Urothelium cell line (cell line): ENCODE measurements around the gene CHD9.
A peak's percentile ranks its signal among the peaks of the same experiment; 100 is the strongest.

ENCODE experiments used
- DNase-seq: peaks from one replicate; pipeline ENCODE4 v3.0.0; 2011; ENCODE audit warnings: low spot score, mixed read lengths
- FAIRE-seq: peaks from 2 replicates; lab custom pipeline; 2011; peaks lifted over from hg19 to GRCh38; lab: Jason Lieb, UNC

The CHD9 gene

GRCh38 chr16:53191413-53191812, 136.6 kb downstream of the CHD9 start:
- DNase-seq = no peak
- FAIRE-seq = no peak

GRCh38 chr16:53198933-53199332, 144.1 kb downstream of the CHD9 start:
- FAIRE-seq (no peak), DNase-seq (no peak)

DNA sequence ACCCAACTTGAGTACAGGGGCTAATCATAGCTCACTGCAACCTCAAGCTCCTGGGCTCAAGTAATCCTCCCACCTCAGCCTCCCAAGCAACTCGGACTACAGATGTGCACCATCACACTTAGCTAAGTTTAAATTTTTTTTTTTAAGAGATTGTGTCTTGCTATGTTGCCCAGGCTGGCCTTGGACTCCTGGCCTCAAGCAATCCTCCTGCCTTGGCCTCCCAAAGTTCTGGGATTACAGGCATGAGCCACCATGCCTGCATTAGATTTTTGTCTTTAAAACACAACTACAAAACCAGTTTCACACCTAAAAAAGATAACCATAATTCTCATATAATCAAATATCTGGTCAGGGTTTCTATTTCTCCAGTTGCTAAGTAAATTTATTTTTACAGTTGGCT, 147.1 kb downstream of the CHD9 start:
- no peak for FAIRE-seq

GRCh38 chr16:53202398-53202797, 147.6 kb downstream of the CHD9 start:
- DNase-seq (no peak), FAIRE-seq (no peak)

More for the DNA sequence above, 147.1 kb downstream of the CHD9 start:
- DNase-seq = no peak

- no peak for FAIRE-seq
These were observed 153.3 kb downstream of the CHD9 start for GRCh38 chr16:53207810-53208752.

DNA sequence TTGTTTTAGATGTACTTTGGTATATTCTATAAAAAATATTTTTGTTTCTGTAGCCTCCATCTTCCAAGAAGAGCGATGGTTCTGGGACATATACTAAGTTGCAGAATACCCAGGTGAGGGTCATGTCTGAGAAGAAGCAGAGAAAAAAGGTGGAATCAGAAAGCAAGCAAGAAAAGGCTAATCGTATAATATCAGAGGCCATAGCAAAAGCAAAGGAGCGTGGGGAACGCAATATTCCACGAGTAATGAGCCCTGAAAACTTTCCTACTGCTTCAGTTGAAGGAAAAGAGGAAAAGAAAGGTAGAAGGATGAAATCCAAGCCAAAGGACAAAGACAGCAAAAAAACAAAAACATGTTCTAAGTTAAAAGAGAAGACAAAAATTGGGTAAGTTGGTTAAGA, 154.6 kb downstream of the CHD9 start:
- no peak for DNase-seq
- no peak for FAIRE-seq

More at GRCh38 chr16:53207810-53208752, 153.3 kb downstream of the CHD9 start:
- DNase-seq = peak; percentile 78

DNA sequence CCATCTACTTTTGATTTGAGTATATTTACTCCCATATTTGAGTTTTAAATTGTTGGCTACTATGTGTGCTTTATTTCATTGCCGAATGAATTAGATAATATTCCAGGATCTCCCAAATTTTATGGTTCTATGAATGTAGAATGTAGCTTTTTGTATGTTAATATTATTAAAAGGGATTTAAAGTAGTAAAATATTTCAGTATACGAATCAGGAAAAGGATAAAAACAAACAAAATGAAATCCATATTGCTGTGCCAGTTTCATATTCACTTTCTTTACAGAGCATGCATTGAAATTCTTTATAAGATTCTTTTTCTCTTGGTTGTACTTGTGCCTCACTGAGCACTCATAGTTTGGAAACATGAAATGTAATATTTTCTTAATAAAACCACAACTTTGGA, 155.1 kb downstream of the CHD9 start:
- FAIRE-seq (no peak), DNase-seq (no peak)

- FAIRE-seq = no peak
- no peak for DNase-seq
These were observed 156.5 kb downstream of the CHD9 start for GRCh38 chr16:53211253-53211652.

- FAIRE-seq (no peak), DNase-seq (no peak)
These were observed 158.1 kb downstream of the CHD9 start for GRCh38 chr16:53212893-53213223.

DNA sequence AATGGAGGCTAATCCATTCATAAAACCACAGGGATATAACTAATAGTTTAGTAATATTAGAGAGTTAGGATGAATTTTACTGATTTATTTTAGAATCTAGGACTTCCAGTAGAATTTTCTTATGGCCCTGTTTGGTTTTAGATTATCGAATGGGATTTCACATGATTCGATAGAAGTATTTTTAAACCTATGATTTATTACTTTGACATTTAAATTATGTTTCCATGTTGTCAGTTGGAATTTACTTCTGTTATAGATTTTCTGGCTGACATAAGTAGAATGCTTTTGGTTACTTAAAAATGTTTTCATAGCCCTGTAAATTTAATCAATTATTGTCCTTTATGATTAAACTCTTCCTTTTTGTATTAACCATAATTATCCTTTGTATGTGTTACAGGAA, 158.8 kb downstream of the CHD9 start:
- no peak for DNase-seq
- no peak for FAIRE-seq

DNA sequence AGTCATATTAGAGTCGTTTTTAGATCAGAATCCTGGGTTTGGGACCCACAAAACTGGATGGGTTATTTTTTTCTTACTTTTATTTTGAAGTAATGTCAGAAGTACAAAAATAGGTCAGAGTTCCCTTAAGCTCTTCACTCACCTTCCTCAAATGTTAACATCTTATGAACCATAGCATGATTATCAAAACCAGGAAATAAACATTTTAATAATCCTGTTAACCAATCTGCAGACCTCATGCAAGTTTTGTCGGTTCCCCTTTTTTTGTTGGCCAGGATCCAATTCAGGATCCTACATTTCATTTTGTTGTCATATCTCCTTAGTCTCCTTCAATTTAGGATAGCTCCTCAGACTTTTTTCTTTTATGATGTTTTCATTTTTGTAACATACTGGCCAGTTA, 162.0 kb downstream of the CHD9 start:
- FAIRE-seq (no peak), DNase-seq (no peak)

DNA sequence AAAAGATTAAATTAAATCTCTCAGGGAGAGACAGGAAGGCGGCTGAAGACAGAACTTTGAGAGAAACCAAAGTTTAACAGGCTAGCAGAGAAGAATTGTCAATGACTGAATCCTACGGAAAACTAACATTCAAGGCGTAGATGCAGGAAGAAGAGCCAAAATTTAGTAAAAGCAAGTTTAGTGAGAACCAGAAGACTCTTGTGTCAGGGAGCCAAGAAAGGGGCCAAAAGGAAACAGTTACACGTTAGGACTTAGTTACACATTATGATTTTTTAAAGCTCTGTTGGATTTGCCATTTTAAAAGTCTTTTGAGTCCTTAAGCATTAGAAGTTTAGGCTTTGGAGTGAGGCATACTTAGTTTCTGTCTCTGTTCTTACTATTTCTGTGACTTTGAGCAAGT, 164.6 kb downstream of the CHD9 start:
- DNase-seq = no peak
- FAIRE-seq = no peak

GRCh38 chr16:53219795-53220454, 165.1 kb downstream of the CHD9 start:
- no peak for FAIRE-seq
- DNase-seq = no peak

GRCh38 chr16:53220585-53220984, 165.8 kb downstream of the CHD9 start:
- DNase-seq = no peak
- FAIRE-seq = no peak

DNA sequence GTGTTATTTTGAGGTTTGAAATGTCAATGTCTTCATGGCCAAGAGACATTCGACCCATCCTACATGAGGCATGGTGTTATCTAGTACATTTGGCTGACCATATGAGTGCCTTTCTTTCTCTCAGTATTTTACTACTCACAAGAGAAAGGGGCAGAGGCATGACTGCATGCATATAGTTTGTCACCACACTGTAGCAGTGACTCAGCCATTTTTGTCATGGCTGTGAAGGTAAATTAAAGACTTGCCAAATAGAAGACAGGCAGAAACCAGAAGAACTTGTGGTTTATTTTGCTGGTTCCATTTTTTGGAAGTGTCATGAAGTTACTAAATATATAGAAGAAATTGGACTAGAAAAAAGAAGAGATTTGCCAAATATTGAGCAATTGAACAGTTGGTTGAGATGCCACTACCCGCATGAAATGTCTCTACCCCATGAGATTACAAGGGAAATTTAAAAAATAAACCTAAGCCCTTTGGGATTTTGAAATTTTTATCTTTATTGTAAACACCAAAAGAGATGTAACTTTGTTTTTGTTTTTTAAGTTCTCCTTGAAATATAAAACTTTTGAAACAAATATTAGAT, 170.3 kb downstream of the CHD9 start:
- FAIRE-seq (no peak), DNase-seq (no peak)

DNA sequence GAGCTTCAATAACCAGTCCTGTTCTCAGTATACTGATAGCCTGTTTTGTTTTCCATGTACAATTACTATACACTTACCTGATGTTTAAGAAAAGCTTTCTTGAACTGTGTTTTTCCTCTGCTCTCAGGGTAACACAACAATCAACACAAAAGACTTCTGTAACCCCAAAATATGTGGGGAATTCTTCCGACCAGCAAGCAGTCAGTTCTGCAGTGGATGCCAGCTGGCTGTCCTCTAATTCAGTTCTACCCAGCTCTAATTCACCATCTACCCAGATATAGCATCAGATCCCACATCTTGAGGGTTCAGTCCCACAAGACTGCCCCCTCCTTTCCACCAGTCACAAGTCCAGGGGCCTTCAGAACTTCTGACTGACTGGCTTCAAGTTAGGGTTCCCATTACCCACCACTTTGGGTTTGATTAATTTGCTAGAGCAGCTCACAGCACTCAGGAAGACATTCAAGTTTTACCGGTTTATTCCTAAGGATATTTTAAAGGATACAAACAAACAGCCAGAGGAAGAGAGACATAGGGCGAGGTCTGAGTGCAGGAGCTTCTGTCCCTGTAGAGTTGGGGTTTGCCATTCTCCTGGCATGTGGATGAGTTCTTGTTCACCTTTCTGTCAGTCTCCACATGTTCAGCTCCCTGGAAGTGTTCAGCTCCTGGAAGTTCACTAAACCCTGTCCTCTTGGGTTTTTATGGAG, 178.2 kb downstream of the CHD9 start:
- no peak for DNase-seq
- no peak for FAIRE-seq

- no peak for FAIRE-seq
- no peak for DNase-seq
These were observed 180.0 kb downstream of the CHD9 start for GRCh38 chr16:53234836-53235235.

- no peak for FAIRE-seq
- DNase-seq = no peak
These were observed 181.1 kb downstream of the CHD9 start for GRCh38 chr16:53235851-53236250.

DNA sequence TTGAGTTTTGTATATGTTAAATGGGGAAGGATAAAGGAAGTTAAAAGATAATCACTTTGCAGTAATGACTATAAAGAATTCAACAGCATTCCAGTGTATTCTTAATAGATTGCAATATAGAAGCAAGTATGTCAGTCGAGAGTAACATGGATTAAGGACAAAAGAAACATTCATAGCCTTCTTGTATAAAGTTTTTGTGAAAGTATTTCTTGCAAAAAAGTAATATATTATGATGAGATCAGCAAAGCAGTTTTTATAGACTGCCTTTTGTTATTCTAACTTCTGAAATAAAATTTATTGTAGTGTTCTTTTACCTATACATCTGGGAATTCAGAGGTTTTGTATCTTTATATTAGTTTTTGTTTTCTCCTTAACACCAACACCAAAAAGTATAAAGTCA, 194.5 kb downstream of the CHD9 start:
- FAIRE-seq = no peak
- DNase-seq = no peak

DNA sequence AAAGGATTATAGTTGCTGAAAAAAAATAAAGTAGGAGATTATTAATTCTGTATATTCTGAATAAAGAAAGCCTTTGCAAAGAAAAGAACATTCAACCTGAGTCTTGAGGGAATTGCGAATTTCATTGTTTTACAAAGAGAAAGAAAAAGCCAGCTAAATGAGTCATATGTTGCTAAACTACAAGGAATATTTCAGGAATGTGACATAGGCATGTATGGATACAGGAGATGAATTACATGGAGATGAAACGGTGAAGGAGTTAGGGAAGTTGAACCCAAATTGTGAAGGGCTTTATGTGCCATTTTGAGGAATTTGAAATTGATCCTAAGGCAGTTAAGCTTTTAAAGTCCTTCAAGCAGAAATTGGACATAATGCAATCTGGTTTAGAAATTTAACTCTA, 202.2 kb downstream of the CHD9 start:
- DNase-seq (peak; percentile 18), FAIRE-seq (no peak)

- FAIRE-seq (no peak), DNase-seq (no peak)
These were observed 204.0 kb downstream of the CHD9 start for GRCh38 chr16:53258809-53259208.
